ENCODE data around the gene HBG2. TPM values are rescaled to one million over a fixed set of nuclear protein-coding genes. Genes with fewer than 3 reads are reported as not detected.

The HBG2 gene
- total and polyA plus RNA-seq, 9 of the 15 experiments (the other 6 are each of a cell fraction or from before 2014, with no cell fraction given), result 1,626 to 58,619 (median 10,515) TPM

DNA sequence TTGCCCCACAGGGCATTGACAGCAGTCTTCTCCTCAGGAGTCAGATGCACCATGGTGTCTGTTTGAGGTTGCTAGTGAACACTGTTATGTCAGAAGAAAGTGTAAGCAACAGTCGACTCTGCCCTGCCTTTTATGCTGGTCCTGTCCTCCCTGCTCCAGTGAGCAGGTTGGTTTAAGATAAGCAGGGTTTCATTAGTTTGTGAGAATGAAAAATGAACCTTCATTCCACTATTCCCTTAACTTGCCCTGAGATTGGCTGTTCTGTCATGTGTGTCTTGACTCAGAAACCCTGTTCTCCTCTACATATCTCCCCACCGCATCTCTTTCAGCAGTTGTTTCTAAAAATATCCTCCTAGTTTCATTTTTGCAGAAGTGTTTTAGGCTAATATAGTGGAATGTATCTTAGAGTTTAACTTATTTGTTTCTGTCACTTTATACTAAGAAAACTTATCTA is 20.2 kb downstream of the HBG2 start, which contains the start of gene HBD (continued):
- TF ChIP-seq, protein P1, sequence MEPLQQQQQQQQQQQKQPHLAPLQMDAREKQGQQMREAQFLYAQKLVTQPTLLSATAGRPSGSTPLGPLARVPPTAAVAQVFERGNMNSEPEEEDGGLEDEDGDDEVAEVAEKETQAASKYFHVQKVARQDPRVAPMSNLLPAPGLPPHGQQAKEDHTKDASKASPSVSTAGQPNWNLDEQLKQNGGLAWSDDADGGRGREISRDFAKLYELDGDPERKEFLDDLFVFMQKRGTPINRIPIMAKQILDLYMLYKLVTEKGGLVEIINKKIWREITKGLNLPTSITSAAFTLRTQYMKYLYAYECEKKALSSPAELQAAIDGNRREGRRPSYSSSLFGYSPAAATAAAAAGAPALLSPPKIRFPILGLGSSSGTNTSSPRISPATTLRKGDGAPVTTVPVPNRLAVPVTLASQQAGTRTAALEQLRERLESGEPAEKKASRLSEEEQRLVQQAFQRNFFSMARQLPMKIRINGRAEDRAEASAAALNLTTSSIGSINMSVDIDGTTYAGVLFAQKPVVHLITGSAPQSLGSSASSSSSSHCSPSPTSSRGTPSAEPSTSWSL (CRISPR knock-in tag; IDR thresholded peaks at IDR 0.05; ENCODE audit: borderline replicate concordance), result no peak
- TF ChIP-seq BACH1 (tag; IDR thresholded peaks at IDR 0.05) (no peak; the same call in 1 of the 2 replicates), NCOR1 (IDR thresholded peaks at IDR 0.05) (peak; percentile 56), HNRNPL (IDR thresholded peaks at IDR 0.05; ENCODE audit: low read depth, low read length) (no peak), PHB2 (IDR thresholded peaks at IDR 0.05; ENCODE audit: low read depth) (no peak), ZFP36 (IDR thresholded peaks at IDR 0.05; ENCODE audit: low read depth, low read length, partially characterized antibody) (peak; percentile 22), TBP (optimal IDR thresholded peaks at IDR 0.05; ENCODE audit: low read depth, low read length) (no peak), NR2C2 (CRISPR knock-in tag; IDR thresholded peaks at IDR 0.05) (no peak), NR2C2 (tag; IDR thresholded peaks at IDR 0.05) (peak; percentile 28; the same call in 1 of the 2 replicates), NBN (IDR thresholded peaks at IDR 0.05; ENCODE audit: low read depth) (0 out of 2 replicates have a peak, but pooled peaks have one; percentile 48), ATF7 (IDR thresholded peaks at IDR 0.05) (0 out of 2 replicates have a peak, but pooled peaks have one; percentile 41), ZNF584 (CRISPR knock-in tag; IDR thresholded peaks at IDR 0.05; ENCODE audit: low read depth) (no peak), GABPB2 (CRISPR knock-in tag; conservative IDR thresholded peaks at IDR 0.05) (no peak), CEBPG (CRISPR knock-in tag; IDR thresholded peaks at IDR 0.05) (no peak), CEBPG (tag; conservative IDR thresholded peaks at IDR 0.05 in 1 of 2, IDR thresholded peaks at IDR 0.05 in 1 of 2) (no peak), MEIS2 (IDR thresholded peaks at IDR 0.05; ENCODE audit: partially characterized antibody) (peak; percentile 92), CBX3 (IDR thresholded peaks at IDR 0.05; ENCODE audit: borderline replicate concordance in 1 of 2, low read length in 2 of 2) (peak in 1 of 2 experiments; percentile 49; a peak in 1 of 3 replicates), BHLHE40 (IDR thresholded peaks at IDR 0.05; ENCODE audit: low read length) (no peak)
- TF ChIP-seq, protein P2, sequence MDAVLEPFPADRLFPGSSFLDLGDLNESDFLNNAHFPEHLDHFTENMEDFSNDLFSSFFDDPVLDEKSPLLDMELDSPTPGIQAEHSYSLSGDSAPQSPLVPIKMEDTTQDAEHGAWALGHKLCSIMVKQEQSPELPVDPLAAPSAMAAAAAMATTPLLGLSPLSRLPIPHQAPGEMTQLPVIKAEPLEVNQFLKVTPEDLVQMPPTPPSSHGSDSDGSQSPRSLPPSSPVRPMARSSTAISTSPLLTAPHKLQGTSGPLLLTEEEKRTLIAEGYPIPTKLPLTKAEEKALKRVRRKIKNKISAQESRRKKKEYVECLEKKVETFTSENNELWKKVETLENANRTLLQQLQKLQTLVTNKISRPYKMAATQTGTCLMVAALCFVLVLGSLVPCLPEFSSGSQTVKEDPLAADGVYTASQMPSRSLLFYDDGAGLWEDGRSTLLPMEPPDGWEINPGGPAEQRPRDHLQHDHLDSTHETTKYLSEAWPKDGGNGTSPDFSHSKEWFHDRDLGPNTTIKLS (IDR thresholded peaks at IDR 0.05; ENCODE audit: borderline replicate concordance, low read depth), result no peak
- TF ChIP-seq, protein P3, sequence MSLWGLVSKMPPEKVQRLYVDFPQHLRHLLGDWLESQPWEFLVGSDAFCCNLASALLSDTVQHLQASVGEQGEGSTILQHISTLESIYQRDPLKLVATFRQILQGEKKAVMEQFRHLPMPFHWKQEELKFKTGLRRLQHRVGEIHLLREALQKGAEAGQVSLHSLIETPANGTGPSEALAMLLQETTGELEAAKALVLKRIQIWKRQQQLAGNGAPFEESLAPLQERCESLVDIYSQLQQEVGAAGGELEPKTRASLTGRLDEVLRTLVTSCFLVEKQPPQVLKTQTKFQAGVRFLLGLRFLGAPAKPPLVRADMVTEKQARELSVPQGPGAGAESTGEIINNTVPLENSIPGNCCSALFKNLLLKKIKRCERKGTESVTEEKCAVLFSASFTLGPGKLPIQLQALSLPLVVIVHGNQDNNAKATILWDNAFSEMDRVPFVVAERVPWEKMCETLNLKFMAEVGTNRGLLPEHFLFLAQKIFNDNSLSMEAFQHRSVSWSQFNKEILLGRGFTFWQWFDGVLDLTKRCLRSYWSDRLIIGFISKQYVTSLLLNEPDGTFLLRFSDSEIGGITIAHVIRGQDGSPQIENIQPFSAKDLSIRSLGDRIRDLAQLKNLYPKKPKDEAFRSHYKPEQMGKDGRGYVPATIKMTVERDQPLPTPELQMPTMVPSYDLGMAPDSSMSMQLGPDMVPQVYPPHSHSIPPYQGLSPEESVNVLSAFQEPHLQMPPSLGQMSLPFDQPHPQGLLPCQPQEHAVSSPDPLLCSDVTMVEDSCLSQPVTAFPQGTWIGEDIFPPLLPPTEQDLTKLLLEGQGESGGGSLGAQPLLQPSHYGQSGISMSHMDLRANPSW (CRISPR knock-in tag; IDR thresholded peaks at IDR 0.05), result no peak
- TF ChIP-seq, protein P4, sequence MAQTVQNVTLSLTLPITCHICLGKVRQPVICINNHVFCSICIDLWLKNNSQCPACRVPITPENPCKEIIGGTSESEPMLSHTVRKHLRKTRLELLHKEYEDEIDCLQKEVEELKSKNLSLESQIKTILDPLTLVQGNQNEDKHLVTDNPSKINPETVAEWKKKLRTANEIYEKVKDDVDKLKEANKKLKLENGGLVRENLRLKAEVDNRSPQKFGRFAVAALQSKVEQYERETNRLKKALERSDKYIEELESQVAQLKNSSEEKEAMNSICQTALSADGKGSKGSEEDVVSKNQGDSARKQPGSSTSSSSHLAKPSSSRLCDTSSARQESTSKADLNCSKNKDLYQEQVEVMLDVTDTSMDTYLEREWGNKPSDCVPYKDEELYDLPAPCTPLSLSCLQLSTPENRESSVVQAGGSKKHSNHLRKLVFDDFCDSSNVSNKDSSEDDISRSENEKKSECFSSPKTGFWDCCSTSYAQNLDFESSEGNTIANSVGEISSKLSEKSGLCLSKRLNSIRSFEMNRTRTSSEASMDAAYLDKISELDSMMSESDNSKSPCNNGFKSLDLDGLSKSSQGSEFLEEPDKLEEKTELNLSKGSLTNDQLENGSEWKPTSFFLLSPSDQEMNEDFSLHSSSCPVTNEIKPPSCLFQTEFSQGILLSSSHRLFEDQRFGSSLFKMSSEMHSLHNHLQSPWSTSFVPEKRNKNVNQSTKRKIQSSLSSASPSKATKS (CRISPR knock-in tag; IDR thresholded peaks at IDR 0.05), result no peak
